Natural killer cell (primary cell): ENCODE results near the gene LNX2. TPM values are rescaled to one million over a fixed set of nuclear protein-coding genes. Genes with fewer than 3 reads are reported as not detected.

ENCODE experiments used
- ATAC-seq, 3 donors: fragments of 150-1000 bp in 2 of 3; fragments of 200-7000 bp in 1 of 3; cut with Tn5 transposase; 1 replicate in 1 of 3; 2 replicates in 2 of 3; pipeline ENCODE4 v1.10.0; 2021; ENCODE audit warnings: mild to moderate bottlenecking in 2 of 3, moderate library complexity in 2 of 3
- DNase-seq, 2 donors: peaks; one replicate each; pipeline versions ENCODE4 v3.0.0 to v3.0.0-alpha.2; 2013 to 2021; ENCODE audit warnings: mixed read lengths in 1 of 2
- H3K27ac ChIP-seq: one replicate; pipeline ENCODE4 v1.5.1; 2013; ENCODE audit warnings: mild to moderate bottlenecking, low read length
- H3K27me3 ChIP-seq: one replicate; pipeline ENCODE4 v1.6.1; 2013; ENCODE audit warnings: low read length; ENCODE audit not compliant: control insufficient read depth, insufficient read depth
- H3K36me3 ChIP-seq: one replicate; pipeline ENCODE4 v1.6.1; 2013; ENCODE audit warnings: low read length; ENCODE audit not compliant: control insufficient read depth, insufficient read depth
- H3K4me1 ChIP-seq: one replicate; pipeline ENCODE4 v1.6.1; 2013; ENCODE audit warnings: low read length; ENCODE audit not compliant: control insufficient read depth, insufficient read depth
- H3K4me3 ChIP-seq: one replicate; pipeline ENCODE4 v1.5.1; 2013; ENCODE audit warnings: low read length
- H3K9me3 ChIP-seq: one replicate; pipeline ENCODE4 v1.6.1; 2013; ENCODE audit warnings: low read length; ENCODE audit not compliant: control insufficient read depth, insufficient read depth
- H3K27ac Mint-ChIP-seq, 2 donors: one replicate each; pipeline ENCODE4 v1.8.0; 2022; ENCODE audit warnings: mild to moderate bottlenecking in 2 of 2, mixed read lengths in 2 of 2, moderate library complexity in 1 of 2
- H3K27me3 Mint-ChIP-seq, 2 donors: one replicate each; pipeline ENCODE4 v1.8.0; 2022; ENCODE audit warnings: low read depth in 2 of 2, mixed read lengths in 2 of 2
- H3K36me3 Mint-ChIP-seq: one replicate; pipeline ENCODE4 v1.8.0; 2022; ENCODE audit warnings: mixed read lengths
- H3K4me1 Mint-ChIP-seq, 2 donors: one replicate each; pipeline ENCODE4 v1.8.0; 2022; ENCODE audit warnings: mixed read lengths in 2 of 2
- H3K4me3 Mint-ChIP-seq: one replicate; pipeline ENCODE4 v1.8.0; 2022; ENCODE audit warnings: mild to moderate bottlenecking, moderate library complexity, mixed read lengths
- H3K9me3 Mint-ChIP-seq, 2 donors: one replicate each; pipeline ENCODE4 v1.8.0; 2022; ENCODE audit warnings: mixed read lengths in 2 of 2
- WGBS: methylation state at CpG from one replicate; pipeline ENCODE4 v1.1.7; 2013; ENCODE audit warnings: missing lambda C conversion rate; ENCODE audit not compliant: insufficient coverage; 5-methylcytosine and 5-hydroxymethylcytosine counted together
- intact Hi-C: fragments of 100-400 bp; cut with micrococcal nuclease; formaldehyde crosslinking; loops from one replicate; pipeline ENCODE4 v1.14.2; 2022
- total RNA-seq, 4 donors: library from RNA; stranded (reverse); fragments of 120-200 nt in 1 of 4; gene quantifications; one replicate each; pipeline versions ENCODE4 v1.2.3 to v1.2.4, GENCODE V29; 2013 to 2022
- TF ChIP-seq, protein P1 (sequence below): fragments of 200-600 bp; IDR thresholded peaks from one replicate; pipeline ENCODE4 v1.8.0; 2022; ENCODE audit warnings: antibody characterized with exemption

Gene LNX2
- total RNA-seq, 3 donors from 2014 or later (not counting 1 experiment from before 2014, with no cell fraction given) = 4.5 to 6.6 (median 5.0) TPM

GRCh38 chr13:27599096-27599495 lies 21.2 kb downstream of the LNX2 start:
- Histone ChIP-seq H3K27me3 (no peaks in the 10 kb centered on the region), H3K27ac (no peak overlapping the region), H3K36me3 (no peaks in the 10 kb centered on the region), H3K4me1 (peaks cover 2% of the 10 kb centered on the region), H3K9me3 (no peaks in the 10 kb centered on the region), H3K4me3 (no peak overlapping the region)
- no peaks in the 10 kb centered on the region for H3K36me3 Mint-ChIP-seq
- no peak for ATAC-seq
- intact Hi-C loops = no loop called here
- no peak for DNase-seq
- H3K27me3 Mint-ChIP-seq = no peaks in the 10 kb centered on the region
- TF ChIP-seq, protein P1, sequence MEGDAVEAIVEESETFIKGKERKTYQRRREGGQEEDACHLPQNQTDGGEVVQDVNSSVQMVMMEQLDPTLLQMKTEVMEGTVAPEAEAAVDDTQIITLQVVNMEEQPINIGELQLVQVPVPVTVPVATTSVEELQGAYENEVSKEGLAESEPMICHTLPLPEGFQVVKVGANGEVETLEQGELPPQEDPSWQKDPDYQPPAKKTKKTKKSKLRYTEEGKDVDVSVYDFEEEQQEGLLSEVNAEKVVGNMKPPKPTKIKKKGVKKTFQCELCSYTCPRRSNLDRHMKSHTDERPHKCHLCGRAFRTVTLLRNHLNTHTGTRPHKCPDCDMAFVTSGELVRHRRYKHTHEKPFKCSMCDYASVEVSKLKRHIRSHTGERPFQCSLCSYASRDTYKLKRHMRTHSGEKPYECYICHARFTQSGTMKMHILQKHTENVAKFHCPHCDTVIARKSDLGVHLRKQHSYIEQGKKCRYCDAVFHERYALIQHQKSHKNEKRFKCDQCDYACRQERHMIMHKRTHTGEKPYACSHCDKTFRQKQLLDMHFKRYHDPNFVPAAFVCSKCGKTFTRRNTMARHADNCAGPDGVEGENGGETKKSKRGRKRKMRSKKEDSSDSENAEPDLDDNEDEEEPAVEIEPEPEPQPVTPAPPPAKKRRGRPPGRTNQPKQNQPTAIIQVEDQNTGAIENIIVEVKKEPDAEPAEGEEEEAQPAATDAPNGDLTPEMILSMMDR = no peak
- no peak overlapping the region for H3K27ac Mint-ChIP-seq
- H3K4me3 Mint-ChIP-seq = no peak overlapping the region
- peaks cover 17 to 22% of the 10 kb centered on the region in 2 donors for H3K4me1 Mint-ChIP-seq
- H3K9me3 Mint-ChIP-seq = no peaks in the 10 kb centered on the region

DNA sequence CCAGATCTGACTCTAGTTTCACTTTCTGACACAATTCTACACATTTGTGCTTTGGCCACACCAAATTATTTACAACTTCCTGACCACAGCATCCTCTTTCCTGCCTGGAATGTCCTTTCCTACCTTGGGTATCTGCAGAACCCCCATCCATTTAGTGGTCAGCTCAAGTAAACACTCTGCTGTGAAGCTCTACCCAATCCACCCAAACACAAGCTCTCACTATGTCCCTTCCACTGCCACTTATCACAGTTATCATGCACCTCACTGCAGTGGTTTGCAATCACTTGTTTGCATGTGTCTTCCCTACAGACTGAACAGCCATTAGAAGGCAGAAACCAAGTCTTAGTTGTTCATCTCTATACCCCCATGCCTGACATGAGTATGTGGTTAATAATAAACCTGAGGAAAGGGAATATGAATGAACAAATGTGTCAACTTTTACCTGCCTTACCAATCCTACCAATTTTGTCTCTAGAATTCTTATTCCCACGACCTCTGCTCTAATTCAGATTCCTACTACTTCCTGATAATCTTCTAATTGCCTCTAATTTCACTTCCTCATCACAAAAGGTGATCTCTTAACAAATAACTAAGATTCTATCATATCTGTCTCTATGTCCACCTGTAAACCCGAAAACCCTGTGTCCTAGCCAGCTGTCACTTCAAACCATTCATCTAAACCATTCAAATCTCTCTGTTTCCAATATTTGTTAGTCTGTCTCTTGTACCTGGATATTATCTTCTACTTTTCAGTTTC lies 25.1 kb downstream of the LNX2 start:
- H3K36me3 ChIP-seq = no peaks in the 10 kb centered on the region
- peaks cover 7% of the 10 kb centered on the region for H3K4me1 ChIP-seq
- intact Hi-C loops = no loop called here
- no peaks in the 10 kb centered on the region for H3K27me3 ChIP-seq
- Mint-ChIP-seq H3K27ac (no peak overlapping the region), H3K27me3 (no peaks in the 10 kb centered on the region), H3K36me3 (no peaks in the 10 kb centered on the region), H3K4me3 (no peak overlapping the region), H3K4me1 (peaks cover 0 to 2% of the 10 kb centered on the region in 2 donors), H3K9me3 (no peaks in the 10 kb centered on the region)
- no peaks in the 10 kb centered on the region for H3K9me3 ChIP-seq
- H3K27ac ChIP-seq = no peak overlapping the region
- 83% methylated on average over 2 of the region's 2 CpGs for WGBS
- DNase-seq (no peak), ATAC-seq (peak in 1 of 3 donors; percentile 59)
- TF ChIP-seq, protein P1 = no peak
- H3K4me3 ChIP-seq = no peak overlapping the region

DNA sequence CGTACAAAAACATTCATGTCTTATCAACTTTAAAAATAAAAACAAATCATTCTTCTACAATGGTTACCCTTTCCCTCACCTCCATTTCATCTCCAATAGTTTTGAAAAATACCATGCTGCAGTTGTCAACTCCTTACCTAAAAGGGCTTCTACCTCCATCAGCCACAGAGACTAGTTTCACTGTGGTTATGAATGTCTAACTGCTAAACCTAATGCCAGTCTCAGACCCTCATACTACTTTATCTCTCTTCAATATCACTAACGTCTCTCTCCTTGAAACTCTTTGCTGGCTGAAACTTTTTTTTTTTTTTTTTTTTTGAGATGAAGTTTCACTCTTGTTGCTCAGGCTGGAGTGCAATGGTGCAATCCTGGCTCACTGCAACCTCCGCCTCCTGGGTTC lies 27.1 kb downstream of the LNX2 start:
- DNase-seq (no peak), ATAC-seq (no peak)
- H3K36me3 Mint-ChIP-seq = no peaks in the 10 kb centered on the region
- H3K27ac Mint-ChIP-seq = no peak overlapping the region
- Histone ChIP-seq H3K27me3 (no peaks in the 10 kb centered on the region), H3K36me3 (no peaks in the 10 kb centered on the region), H3K4me1 (peaks cover 7% of the 10 kb centered on the region), H3K9me3 (no peaks in the 10 kb centered on the region), H3K27ac (no peak overlapping the region), H3K4me3 (no peak overlapping the region)
- 92% methylated on average over 2 of the region's 3 CpGs for WGBS
- H3K4me3 Mint-ChIP-seq = no peak overlapping the region
- no peaks in the 10 kb centered on the region for H3K9me3 Mint-ChIP-seq
- TF ChIP-seq, protein P1 = no peak
- peaks cover 0 to 2% of the 10 kb centered on the region in 2 donors for H3K4me1 Mint-ChIP-seq
- no peaks in the 10 kb centered on the region for H3K27me3 Mint-ChIP-seq
- intact Hi-C loops = no loop called here

- H3K4me3 ChIP-seq = no peak overlapping the region
- Mint-ChIP-seq H3K4me3 (no peak overlapping the region), H3K9me3 (no peaks in the 10 kb centered on the region), H3K4me1 (peaks cover 0 to 5% of the 10 kb centered on the region in 2 donors), H3K36me3 (no peaks in the 10 kb centered on the region), H3K27ac (no peak overlapping the region), H3K27me3 (no peaks in the 10 kb centered on the region)
- TF ChIP-seq, protein P1 = no peak
- H3K36me3 ChIP-seq = no peaks in the 10 kb centered on the region
- no peaks in the 10 kb centered on the region for H3K9me3 ChIP-seq
- no peak overlapping the region for H3K27ac ChIP-seq
- peaks cover 7% of the 10 kb centered on the region for H3K4me1 ChIP-seq
- intact Hi-C loops = no loop called here
- DNase-seq = no peak
- no peaks in the 10 kb centered on the region for H3K27me3 ChIP-seq
- ATAC-seq = no peak
These were observed 27.5 kb downstream of the LNX2 start for GRCh38 chr13:27592865-27593264.
